Neural progenitor cell (in vitro differentiated cells): ENCODE data around the gene ZNF556.

Experiments used
- CTCF ChIP-seq: fragments of 200-600 bp; sonication (generic); IDR thresholded peaks from 2 replicates; pipeline ENCODE4 v1.5.1; 2017; ENCODE audit warnings: antibody characterized with exemption, mild to moderate bottlenecking
- EZH2 ChIP-seq: fragments of 200-600 bp; sonication (generic); IDR thresholded peaks from 2 replicates; pipeline ENCODE4 v1.6.1; 2017; ENCODE audit warnings: antibody characterized with exemption, mild to moderate bottlenecking, moderate library complexity

- TF ChIP-seq CTCF = no peak
- no peak for TF ChIP-seq EZH2
Measured at GRCh38 chr19:2837430-2837829, 29.7 kb upstream of the ZNF556 start.
